ENCODE measurements around the gene TBXA2R.
"Not testable (repeated sequence)": the region's sequence is repeated elsewhere in the genome, so short reads cannot be mapped to it uniquely, and the experiment has no call there.

Gene TBXA2R

GRCh38 chr19:3576696-3577443, 29.8 kb downstream of the TBXA2R start:
- peak; percentile 79 for DNase-seq

DNA sequence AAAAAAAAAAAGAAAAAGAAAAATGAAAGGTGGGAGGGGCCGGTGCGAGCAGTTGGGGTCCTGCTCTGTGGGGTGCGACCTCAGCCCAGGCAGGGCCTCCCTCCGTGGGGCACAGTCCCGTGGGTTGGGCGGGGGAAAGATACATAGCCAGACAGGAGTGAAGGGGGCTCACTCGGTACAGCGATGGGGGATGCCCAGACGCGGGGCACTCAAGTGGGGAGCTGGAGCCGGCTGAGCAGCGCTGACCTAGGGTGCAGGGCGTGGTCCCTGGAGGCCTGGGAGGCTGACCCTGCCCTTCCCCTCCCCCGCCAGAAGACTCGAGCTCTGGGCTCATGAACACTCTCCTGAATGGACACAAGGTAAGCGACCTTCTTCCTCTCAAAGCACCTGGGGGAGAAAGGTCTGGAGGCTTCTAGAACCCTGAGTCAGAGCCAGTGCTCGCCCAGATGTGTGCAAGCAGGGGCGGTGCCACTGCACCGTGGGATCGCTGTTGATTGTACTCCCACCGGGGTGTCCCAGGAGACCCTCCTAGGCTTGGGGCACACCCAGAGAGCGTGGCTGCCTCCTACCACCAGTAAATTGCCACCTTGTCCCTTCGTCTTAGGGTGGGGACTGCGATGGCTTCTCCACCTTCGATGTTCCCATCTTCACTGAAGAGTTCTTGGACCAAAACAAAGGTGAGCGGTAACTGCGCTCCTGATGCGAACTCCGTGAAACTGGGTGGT, 30.6 kb downstream of the TBXA2R start:
- no peak for DNase-seq

DNA sequence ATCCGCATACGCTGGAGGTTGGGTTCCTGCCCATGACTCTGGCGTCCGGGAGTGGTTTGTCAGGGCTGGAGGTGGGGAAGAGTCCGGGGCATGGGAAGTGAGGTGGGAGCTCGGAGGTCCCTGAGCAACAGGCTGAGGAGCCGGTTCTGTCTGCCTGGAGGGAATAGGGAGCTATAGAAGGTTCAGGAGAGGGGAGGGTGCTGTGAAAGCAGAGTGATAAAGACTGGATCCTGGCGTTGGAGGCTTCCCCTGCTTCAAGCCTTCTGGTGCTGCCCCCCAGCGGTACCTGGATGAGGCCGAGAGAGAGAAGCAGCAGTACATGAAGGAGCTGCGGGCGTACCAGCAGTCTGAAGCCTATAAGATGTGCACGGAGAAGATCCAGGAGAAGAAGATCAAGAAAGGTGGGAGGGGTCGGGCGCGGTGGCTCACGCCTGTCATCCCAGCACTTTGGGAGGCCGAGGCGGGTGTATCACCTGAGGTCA, 31.4 kb downstream of the TBXA2R start:
- peak; percentile 31 for DNase-seq

- peak; percentile 93 for DNase-seq
Measured at GRCh38 chr19:3573858-3574637, 32.6 kb downstream of the TBXA2R start.

GRCh38 chr19:3573162-3573857, 33.4 kb downstream of the TBXA2R start:
- DNase-seq: no peak

DNA sequence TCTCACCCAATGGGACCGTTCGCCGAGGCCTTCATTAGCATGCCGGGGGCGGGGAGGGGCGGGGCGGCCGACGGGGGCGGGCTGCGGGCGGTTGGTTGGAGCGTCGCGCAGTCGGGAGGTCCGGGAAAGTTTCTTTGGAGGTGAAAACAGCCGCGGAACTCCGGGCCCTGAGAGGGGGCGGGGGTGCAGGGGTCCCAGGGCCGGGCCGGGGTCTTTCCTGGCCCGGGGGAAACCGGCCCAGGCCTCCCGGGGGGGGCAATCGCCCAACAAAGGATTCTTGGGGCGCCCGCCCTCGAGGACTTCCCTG, 33.9 kb downstream of the TBXA2R start, which contains the start of gene HMG20B:
Gene HMG20B (plus strand): TSS at position 90 of the 307 bp plus-strand sequence. CDS start 366 bp downstream, outside the sequence.
- DNase-seq: no peak

GRCh38 chr19:3572132-3572854, 34.4 kb downstream of the TBXA2R start:
- DNase-seq: peak; percentile 100

GRCh38 chr19:3570606-3571011, 36.1 kb downstream of the TBXA2R start:
- DNase-seq: no peak

GRCh38 chr19:3570042-3570441, 36.6 kb downstream of the TBXA2R start:
- not testable (repeated sequence) for DNase-seq

GRCh38 chr19:3565139-3565538, 41.5 kb downstream of the TBXA2R start:
- DNase-seq: no peak

GRCh38 chr19:3563709-3564524, 42.8 kb downstream of the TBXA2R start:
- no peak for DNase-seq

- DNase-seq: peak; percentile 92
Measured at GRCh38 chr19:3557461-3558248, 49.0 kb downstream of the TBXA2R start, which contains the start of gene MFSD12. TSS of gene MFSD12 (minus strand) at chr19:3557586. CDS start at chr19:3557403, 183 bp downstream.

DNA sequence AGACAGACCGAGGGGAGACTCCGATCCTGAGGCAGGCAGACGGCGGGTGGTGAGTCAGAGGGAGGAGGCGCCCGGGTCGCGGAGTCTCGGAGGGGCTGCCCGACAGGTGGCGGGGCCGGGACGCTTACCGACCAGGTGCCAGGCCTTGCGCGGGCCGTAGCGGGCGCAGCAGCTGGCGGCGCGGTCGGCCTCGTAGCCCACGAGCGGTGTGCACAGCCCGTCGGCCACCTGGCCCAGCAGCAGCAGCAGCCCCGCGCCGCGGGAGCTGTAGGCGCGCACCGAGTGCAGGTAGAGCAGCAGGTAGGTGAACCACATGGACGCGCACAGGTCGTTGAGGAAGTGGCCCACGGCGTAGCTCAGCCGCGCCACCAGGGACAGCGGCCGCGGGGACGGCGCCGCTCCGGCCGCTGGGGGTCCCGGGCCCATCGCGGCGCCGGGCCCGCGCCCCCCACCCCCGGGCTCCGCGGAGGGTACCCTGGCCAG, 49.7 kb downstream of the TBXA2R start:
- DNase-seq: peak; percentile 41

DNA sequence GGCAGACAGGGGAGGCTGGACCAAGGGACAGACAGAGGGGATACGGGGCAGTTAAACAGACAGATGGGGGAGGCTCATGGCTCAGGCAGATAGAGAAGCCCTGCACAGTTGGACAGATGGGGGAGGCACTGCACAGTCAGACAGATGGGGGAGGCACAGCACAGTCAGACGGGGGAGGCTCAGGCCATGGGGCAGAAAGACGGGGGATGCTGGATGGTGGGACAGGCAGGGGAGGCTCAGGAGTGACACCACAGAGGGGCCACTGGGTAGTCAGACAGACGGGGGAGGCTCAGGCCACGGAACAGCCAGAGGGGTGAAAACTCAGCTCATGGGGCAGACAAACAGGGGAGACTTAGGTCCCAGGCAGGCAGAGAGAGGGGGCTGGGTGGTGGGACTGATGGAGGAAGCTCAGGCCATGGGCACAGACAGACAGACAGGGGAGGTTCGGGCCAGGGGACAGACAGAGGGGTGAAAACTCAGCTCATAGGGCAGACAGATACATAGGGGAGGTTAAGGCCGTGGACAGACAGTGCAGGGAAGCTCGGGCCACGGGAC, 50.2 kb downstream of the TBXA2R start:
- no peak for DNase-seq

- no peak for DNase-seq
Measured at GRCh38 chr19:3555653-3556422, 50.8 kb downstream of the TBXA2R start.

GRCh38 chr19:3554254-3555083, 52.2 kb downstream of the TBXA2R start:
- no peak for DNase-seq

DNA sequence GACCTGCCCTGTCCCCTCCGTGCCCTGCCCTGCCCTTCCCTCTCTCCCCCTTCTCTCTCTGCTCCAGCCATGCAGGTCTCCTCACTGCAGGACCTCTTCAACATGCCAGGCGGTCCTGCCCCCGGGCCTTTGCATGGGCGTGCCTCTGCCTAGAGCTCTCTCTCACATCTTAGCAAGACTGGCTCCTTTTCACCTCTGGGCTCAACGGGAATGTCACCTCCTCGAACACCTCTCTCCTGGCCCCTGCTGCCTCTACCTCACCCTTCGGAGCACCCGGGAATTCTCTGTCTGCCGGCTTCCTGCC, 54.9 kb downstream of the TBXA2R start:
- DNase-seq: no peak
